Loucy (cell line): ENCODE data around the gene DNMT1.

Source experiments
- H2AFZ ChIP-seq: fragments of 200-600 bp; sonication (generic); 2 replicates; pipeline ENCODE4 v1.6.0; 2016; ENCODE audit warnings: antibody characterized with exemption, mild to moderate bottlenecking, low read length, moderate library complexity
- H3F3A ChIP-seq: fragments of 200-600 bp; 2 replicates; pipeline ENCODE4 v1.6.0; 2016; ENCODE audit warnings: antibody characterized with exemption, low read depth, mild to moderate bottlenecking
- H3K27me3 ChIP-seq: fragments of 200-600 bp; sonication (generic); 2 replicates; pipeline ENCODE4 v1.6.1; 2014; ENCODE audit warnings: low read length, mild to moderate bottlenecking; ENCODE audit not compliant: insufficient read depth, poor library complexity, severe bottlenecking
- H3K36me3 ChIP-seq: fragments of 200-600 bp; sonication (generic); 2 replicates; pipeline ENCODE4 v1.6.1; 2016; ENCODE audit warnings: low read length; ENCODE audit not compliant: insufficient read depth
- H3K4me1 ChIP-seq: fragments of 200-600 bp; sonication (generic); 2 replicates; pipeline ENCODE4 v1.5.1; 2014; ENCODE audit warnings: low read length, mild to moderate bottlenecking; ENCODE audit not compliant: insufficient read depth, poor library complexity, severe bottlenecking
- H3K4me2 ChIP-seq: fragments of 200-600 bp; sonication (generic); 2 replicates; pipeline ENCODE4 v1.6.0; 2014; ENCODE audit warnings: antibody characterized with exemption, low read length, low read depth, mild to moderate bottlenecking; ENCODE audit not compliant: poor library complexity, severe bottlenecking
- H3K4me3 ChIP-seq: fragments of 200-600 bp; sonication (generic); 2 replicates; pipeline ENCODE4 v1.5.1; 2014; ENCODE audit warnings: low read length, mild to moderate bottlenecking, mixed read lengths; ENCODE audit not compliant: poor library complexity, severe bottlenecking
- H3K79me2 ChIP-seq: fragments of 200-600 bp; sonication (generic); 2 replicates; pipeline ENCODE4 v1.6.1; 2014; ENCODE audit warnings: low read length; ENCODE audit not compliant: insufficient read depth
- H3K9ac ChIP-seq: fragments of 200-600 bp; sonication (generic); 2 replicates; pipeline ENCODE4 v1.6.0; 2014; ENCODE audit warnings: mild to moderate bottlenecking, low read depth, low read length, moderate library complexity; ENCODE audit not compliant: poor library complexity, severe bottlenecking
- H3K9me2 ChIP-seq: fragments of 200-600 bp; sonication (generic); replicated peaks from 2 replicates; pipeline ENCODE4 v1.6.1; 2016; ENCODE audit warnings: low read depth, low read length, mixed read lengths
- H3K9me3 ChIP-seq: fragments of 200-600 bp; sonication (generic); 2 replicates; pipeline ENCODE4 v1.6.1; 2014; ENCODE audit warnings: mild to moderate bottlenecking, antibody characterized with exemption, low read length, low read depth; ENCODE audit not compliant: insufficient read depth
- H4K20me1 ChIP-seq: fragments of 200-600 bp; sonication (generic); 2 replicates; pipeline ENCODE4 v1.6.0; 2014; ENCODE audit warnings: antibody characterized with exemption, low read length, mild to moderate bottlenecking; ENCODE audit not compliant: insufficient read depth, poor library complexity, severe bottlenecking
- CTCF ChIP-seq: fragments of 200-600 bp; sonication (generic); conservative IDR thresholded peaks from 2 replicates; pipeline ENCODE4 v1.5.1; 2014; ENCODE audit warnings: mild to moderate bottlenecking, antibody characterized with exemption, low read length
- EZH2phosphoT487 ChIP-seq: fragments of 200-600 bp; IDR thresholded peaks from 2 replicates; pipeline ENCODE4 v1.6.1; 2018; ENCODE audit warnings: antibody characterized with exemption, mild to moderate bottlenecking, moderate library complexity, borderline replicate concordance

Gene DNMT1

GRCh38 chr19:10141479-10141878, 53.3 kb downstream of the DNMT1 start:
- Histone ChIP-seq H3K4me3 (no peak overlapping the region), H3K36me3 (peaks cover 99% of the 10 kb centered on the region), H3K9ac (no peak overlapping the region), H3K79me2 (no peaks in the 10 kb centered on the region), H4K20me1 (peaks cover 2% of the 10 kb centered on the region), H3K4me1 (no peaks in the 10 kb centered on the region), H2AFZ (no peak overlapping the region), H3K9me2 (no peaks in the 10 kb centered on the region), H3K27me3 (no peaks in the 10 kb centered on the region), H3F3A (no peaks in the 10 kb centered on the region), H3K9me3 (no peaks in the 10 kb centered on the region), H3K4me2 (no peak overlapping the region)
- TF ChIP-seq EZH2phosphoT487 (no peak), CTCF (no peak)

- no peaks in the 10 kb centered on the region for H4K20me1 ChIP-seq
- no peaks in the 10 kb centered on the region for H3K79me2 ChIP-seq
- TF ChIP-seq CTCF: no peak
- TF ChIP-seq EZH2phosphoT487: no peak
- peaks cover 95% of the 10 kb centered on the region for H3K36me3 ChIP-seq
- H2AFZ ChIP-seq: no peak overlapping the region
- H3F3A ChIP-seq: no peaks in the 10 kb centered on the region
- no peaks in the 10 kb centered on the region for H3K27me3 ChIP-seq
- no peak overlapping the region for H3K9ac ChIP-seq
- H3K9me2 ChIP-seq: no peaks in the 10 kb centered on the region
- H3K4me1 ChIP-seq: no peaks in the 10 kb centered on the region
- H3K9me3 ChIP-seq: no peaks in the 10 kb centered on the region
- H3K4me3 ChIP-seq: no peak overlapping the region
- H3K4me2 ChIP-seq: no peak overlapping the region
These were observed 54.8 kb downstream of the DNMT1 start for GRCh38 chr19:10139952-10140351.

GRCh38 chr19:10138879-10139795, 55.6 kb downstream of the DNMT1 start:
- H3K4me3 ChIP-seq: no peak overlapping the region
- no peaks in the 10 kb centered on the region for H3K4me1 ChIP-seq
- TF ChIP-seq EZH2phosphoT487 (no peak), CTCF (no peak)
- peaks cover 91% of the 10 kb centered on the region for H3K36me3 ChIP-seq
- no peaks in the 10 kb centered on the region for H3K27me3 ChIP-seq
- no peak overlapping the region for H3K9ac ChIP-seq
- H4K20me1 ChIP-seq: no peaks in the 10 kb centered on the region
- no peaks in the 10 kb centered on the region for H3F3A ChIP-seq
- no peak overlapping the region for H3K4me2 ChIP-seq
- no peaks in the 10 kb centered on the region for H3K9me3 ChIP-seq
- H3K9me2 ChIP-seq: no peaks in the 10 kb centered on the region
- no peaks in the 10 kb centered on the region for H3K79me2 ChIP-seq
- no peak overlapping the region for H2AFZ ChIP-seq
